HL-60/S4 treated with phorbol 12-myristate 13-acetate at 8.2 ng/mL for 4 days and 3 days (cell line): ENCODE data around the gene LENG8.
"Not testable (repeated sequence)": the region's sequence is repeated elsewhere in the genome, so short reads cannot be mapped to it uniquely, and the experiment has no call there.

Experiments used
- in situ Hi-C: fragments of 300-500 bp; cut with MboI; formaldehyde crosslinking; loops from 2 replicates; pipeline ENCODE4 v1.15.0; 2022; ENCODE audit warnings: low sequenced_read_pairs

Gene LENG8

DNA sequence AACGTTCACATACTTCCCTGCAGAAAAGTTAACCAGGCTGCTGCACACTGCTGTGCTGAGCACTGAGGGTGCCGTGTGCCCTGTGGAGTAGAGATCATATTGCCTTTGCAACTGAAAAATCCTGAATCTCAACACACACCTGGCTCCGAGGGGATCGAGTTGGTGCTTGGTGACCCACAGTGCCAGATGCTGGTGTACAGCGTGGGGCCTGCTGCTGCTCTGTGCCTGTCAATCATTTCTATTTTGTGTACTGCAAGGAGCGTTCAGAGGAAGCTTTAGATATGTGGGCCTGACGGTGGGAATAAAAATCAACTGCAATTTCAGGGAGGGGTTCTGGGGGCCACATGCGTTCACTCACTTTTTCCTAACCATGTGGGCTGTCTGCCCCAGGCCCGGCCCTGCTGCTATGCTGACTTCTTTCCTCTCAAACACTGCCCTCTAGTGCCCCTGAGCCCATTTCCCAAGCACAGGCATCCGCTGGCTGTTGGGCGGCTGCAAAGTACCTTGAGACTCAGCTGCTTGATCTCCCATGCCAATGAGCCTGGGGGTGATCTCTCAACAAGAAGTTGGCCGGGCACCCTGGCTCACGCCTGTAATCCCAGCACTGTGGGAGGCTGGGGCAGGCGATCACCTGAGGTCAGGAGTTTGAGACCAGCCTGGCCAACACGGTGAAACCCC lies 9.7 kb upstream of the LENG8 start:
- in situ Hi-C loops: no loop called here

DNA sequence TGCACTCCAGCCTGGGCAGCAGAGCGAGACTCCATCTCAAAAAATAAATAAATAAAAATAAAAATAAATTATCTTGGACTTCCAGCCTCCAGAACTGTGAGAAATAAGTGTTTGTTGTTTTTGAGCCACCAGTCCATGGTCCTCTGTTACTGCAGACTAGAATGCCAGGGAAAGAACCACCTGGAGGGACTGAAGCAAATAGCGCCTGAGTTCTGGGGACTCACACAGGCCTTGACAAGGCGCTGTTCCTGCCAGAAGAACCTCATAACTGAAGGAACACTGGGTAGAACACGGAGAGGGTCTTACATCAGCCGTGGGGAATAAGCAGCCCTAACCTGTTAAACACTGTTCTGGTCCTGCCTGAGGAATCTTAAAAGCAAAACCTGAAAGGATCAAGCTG lies 8.4 kb upstream of the LENG8 start:
- in situ Hi-C loops: no loop called here

DNA sequence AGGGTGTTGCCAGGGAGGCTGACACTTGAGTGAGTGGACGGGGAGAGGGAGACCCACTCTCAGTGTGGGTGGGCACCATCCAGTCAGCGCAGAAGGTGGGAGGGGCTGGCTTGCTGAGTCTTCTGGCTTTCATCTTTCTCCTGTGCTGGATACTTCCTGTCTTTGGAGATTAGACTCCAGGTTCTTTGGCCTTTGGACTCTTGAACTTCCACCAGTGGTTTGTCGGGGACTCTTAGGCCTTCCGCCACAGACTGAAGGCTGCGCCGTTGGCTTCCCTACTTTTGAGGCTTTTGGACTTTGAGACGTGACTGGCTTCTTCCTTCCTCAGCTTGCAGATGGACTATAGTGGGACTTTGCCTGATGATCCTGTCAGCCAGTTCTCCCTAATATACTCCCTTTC lies 4.3 kb upstream of the LENG8 start:
- in situ Hi-C loops: no loop called here

DNA sequence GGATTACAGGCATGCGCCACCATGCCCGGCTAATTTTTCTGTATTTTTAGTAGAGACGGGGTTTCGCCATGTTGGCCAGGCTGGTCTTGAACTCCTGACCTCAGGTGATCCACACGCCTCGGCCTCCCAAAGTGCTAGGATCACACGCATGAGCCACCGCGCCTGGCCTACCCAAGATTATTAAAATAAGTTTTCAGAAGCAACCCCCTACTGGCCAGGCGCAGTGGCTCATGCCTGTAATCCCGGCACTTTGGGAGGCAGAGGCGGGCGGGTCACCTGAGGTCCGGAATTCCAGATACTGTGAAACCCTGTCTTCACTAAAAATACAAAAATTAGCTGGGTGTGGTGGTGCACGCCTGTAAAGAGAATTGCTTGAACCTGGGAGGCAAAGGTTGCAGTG lies 2.6 kb upstream of the LENG8 start:
- in situ Hi-C loops: not testable (repeated sequence)

DNA sequence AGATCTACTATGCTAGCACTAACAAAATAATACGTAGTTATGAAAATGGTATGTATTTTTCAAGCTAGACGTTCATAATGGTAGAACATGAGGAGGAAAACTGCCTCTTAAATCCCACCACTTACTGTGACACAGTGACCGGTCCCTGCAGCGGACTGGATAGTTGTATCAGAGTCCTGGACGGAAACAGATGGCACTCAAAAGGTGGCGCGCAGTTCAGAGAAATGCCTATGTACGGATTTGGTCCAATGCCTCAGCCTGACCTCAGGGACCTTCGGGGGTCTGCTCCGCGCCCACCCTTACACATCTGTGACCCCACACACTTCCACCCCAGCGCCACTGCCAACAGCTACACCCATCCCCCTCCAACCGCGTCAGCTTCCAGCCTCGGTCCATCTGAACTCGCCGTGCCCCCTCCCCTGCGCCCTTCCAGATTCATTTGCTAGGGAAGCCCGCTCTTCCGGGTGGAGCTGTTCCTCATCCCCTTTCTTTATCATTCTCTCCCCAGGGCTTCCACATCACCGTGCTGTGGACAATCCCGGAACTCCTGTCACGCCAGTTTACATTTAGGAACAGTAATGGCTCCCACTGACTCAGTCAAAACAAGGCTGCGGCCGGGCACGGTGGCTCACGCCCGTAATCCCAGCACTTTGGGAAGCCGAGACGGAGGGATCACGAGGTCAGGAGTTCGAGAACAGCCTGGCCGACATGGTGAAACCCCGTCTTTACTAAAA lies 792 bp upstream of the LENG8 start:
- in situ Hi-C loops: no loop called here

DNA sequence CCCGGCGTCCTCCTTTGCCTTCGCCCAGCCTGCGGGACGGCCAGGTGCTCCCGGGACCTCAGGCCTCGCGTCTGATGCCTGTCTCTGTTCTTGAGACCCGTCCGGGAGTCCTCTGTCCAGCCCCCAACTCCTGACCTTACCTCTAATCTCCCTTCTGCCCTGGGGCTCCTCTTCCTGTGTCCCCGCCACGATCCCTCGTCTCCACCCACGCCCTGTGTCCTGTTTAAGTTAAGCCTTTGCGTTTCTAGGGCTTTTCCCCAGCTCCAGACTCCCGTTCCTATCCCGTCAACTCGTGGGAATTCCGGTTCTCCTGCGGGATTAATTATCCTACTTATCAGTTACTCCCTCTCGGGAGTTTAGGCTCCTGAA lies 686 bp downstream of the LENG8 start:
- in situ Hi-C loops: no loop called here

DNA sequence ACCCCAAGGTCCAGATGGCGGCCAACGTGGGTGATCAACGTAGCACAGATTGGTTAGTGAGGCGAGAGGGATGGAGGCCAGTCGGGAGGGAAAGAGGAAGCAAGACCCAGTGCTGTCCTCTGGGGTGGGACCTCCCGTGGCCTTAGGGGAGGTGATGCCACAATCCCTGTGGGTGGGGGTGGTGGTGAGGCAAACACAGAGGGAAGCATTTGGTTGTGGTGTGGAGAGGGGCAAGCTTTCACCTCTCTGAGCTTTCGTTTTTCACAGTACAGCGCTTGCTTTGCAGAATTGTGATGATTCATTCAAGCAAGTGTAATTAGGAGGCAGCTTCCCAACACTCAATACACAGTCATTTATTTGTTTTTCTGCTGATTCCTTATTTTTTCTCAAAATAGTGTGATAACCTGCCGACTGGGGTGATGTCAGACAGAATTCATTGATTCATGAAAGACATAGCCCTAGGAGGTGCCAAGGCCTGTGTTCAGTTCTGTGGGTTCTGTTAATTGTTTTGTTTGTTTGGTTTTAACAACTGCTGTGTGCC lies 2.4 kb downstream of the LENG8 start:
- in situ Hi-C loops: no loop called here

DNA sequence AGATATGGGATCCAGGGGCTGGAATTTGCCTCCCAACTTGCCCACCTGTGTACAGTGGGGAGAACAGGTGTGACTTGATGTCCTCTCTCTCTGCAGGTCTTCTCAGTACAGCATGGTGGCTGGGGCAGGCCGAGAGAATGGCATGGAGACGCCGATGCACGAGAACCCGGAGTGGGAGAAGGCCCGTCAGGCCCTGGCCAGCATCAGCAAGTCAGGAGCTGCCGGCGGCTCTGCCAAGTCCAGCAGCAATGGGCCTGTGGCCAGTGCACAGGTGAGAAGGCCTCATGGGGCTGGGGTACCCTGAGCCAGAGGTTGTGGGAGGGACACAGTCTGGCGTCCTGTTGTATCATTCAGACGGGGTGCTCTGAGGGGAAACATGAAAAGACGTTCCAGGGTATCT lies 3.0 kb downstream of the LENG8 start:
- in situ Hi-C loops: no loop called here

DNA sequence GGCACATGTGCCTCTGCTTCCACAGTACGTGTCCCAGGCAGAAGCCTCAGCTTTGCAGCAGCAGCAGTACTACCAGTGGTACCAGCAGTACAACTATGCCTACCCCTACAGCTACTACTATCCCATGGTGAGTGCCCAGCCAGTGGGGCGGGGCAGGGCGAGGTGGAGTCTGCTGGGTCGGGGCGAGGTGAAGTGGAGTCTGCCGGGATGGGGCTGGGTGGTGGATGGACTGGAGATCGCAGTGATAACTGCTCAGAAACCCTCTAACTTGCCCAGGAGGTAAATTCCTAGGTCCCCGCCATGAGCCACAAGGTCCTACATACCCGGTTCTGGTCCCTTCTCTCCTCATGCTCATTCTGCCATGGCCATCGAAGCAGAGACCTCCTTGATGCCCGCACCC lies 3.6 kb downstream of the LENG8 start:
- in situ Hi-C loops: no loop called here

DNA sequence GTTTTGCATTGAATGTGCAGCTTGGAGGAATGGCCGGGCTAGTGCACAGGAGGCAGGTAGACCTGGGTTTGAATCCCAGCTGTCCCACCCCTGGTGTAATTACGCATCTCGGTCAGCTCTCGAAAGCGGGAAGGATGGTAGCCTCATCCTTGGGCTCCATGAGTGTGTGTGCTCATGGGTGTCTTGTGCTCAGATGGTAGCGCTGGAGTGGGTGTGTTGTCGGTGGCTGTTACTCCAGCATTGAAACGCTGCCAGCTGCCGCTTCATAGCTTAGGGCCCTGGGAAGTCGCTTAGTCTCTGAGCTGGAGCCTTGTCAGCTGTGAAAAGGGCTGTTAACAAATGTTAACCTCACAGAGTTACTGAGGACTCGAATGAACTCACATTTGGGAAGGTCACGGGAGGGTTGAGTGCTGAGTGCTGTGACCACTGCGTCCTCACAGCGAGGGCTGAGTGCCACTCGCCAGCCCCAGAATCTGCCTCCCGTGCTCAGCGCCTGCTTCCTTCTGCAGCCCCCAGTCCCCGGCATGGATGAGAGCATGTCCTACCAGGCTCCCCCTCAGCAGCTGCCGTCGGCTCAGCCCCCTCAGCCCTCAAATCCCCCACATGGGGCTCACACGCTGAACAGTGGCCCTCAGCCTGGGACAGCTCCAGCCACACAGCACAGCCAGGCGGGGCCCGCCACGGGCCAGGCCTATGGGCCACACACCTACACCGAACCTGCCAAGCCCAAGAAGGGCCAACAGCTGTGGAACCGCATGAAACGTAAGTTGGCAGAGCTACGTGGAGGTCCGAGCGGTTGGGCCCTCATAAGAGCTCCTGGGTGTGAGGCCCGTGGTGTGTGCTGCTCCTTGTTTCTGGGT lies 5.2 kb downstream of the LENG8 start:
- in situ Hi-C loops: no loop called here

DNA sequence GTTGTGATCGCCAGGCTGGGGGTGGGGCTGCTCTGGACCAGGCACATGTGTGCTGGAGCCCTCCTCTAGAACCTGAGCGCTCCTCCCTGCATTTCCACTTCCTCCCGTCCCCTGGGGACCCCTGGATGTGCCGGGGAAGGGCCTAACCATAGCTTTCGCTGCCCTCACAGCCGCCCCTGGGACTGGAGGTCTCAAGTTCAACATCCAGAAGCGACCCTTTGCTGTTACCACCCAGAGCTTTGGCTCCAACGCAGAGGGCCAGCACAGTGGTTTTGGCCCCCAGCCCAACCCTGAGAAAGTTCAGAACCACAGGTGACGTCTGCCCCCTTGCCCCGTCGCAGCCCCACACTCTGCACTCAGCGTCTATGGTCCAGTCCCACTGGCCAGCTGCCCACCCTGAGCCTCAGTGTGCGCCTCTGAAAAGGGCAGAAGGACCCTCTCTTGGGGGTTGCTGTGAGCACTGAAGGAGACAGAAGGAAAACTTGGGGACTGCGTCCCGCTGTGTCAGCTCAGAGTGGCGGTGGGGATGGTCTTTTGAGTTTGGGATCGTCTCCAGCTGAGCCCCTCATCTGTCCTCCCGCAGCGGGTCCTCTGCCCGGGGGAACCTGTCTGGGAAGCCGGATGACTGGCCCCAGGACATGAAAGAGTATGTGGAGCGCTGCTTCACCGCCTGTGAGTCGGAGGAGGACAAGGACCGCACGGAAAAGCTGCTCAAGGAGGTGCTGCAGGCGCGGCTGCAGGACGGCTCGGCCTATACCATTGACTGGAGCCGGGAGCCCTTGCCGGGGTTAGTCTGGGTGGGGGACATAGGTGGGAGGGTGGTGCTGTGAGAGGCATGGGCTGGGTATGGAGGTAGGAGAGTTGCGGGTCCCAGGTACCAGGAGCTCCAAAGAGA lies 6.0 kb downstream of the LENG8 start:
- in situ Hi-C loops: no loop called here

DNA sequence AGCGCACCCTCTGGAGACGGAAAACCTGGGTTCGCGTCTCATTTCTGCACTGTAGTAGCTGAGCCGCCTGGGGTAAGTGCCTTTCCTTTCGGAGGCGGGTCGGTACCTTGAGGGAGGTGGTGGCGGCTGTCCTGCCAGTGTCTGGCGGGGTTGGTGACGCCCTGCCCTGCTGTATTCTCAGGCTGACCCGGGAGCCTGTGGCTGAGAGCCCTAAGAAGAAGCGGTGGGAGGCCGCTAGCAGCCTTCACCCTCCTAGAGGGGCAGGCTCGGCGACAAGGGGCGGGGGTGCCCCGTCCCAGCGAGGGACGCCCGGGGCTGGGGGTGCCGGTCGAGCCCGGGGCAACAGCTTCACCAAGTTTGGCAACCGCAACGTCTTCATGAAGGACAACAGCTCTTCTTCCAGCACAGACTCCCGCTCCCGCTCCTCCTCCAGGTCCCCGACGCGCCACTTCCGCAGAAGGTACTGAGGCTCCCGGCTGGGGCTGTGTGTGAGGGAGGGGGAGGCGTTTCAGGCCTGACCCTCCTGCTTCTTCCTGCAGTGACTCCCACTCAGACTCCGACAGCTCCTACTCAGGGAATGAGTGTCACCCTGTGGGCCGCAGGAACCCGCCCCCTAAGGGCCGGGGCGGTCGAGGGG lies 6.9 kb downstream of the LENG8 start:
- in situ Hi-C loops: no loop called here

DNA sequence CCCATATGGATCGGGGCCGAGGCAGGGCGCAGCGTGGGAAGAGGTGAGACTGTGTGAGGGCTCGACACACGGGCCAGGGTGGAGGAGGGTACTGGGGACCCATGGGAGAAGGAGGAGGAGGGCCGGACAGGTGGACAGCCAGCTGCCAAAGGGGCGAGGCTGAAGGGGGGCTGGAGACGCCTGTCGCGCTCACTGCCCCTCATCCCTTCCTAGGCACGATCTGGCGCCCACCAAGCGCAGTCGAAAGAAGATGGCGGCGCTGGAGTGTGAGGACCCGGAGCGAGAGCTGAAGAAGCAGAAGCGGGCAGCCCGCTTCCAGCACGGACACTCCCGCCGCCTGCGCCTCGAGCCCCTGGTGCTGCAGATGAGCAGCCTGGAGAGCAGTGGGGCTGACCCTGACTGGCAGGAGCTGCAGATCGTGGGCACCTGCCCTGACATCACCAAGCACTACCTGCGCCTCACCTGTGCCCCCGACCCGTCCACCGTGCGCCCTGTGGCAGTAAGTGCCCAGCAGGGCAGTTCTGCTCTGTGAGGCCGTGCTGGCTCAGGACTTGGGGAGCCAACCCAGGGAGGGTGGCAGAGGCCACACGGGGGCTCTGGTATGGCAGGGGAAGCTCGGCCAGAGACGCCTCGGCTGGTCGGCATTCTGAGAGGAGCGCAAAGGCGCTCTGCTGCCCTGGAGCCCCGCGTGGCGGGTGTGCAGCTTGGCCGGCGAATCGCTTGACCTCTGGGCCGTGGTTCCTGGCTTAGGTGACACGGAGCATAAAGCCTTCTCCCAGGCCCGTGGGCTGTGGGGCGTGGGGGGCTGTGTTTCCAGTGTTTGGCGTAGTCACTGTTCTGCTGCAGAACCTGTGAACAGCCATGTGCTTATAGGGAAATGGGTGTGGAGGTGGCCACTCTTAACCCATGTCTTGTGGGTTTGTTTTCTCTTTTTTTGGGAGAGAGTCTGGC lies 7.7 kb downstream of the LENG8 start:
- in situ Hi-C loops: no loop called here

DNA sequence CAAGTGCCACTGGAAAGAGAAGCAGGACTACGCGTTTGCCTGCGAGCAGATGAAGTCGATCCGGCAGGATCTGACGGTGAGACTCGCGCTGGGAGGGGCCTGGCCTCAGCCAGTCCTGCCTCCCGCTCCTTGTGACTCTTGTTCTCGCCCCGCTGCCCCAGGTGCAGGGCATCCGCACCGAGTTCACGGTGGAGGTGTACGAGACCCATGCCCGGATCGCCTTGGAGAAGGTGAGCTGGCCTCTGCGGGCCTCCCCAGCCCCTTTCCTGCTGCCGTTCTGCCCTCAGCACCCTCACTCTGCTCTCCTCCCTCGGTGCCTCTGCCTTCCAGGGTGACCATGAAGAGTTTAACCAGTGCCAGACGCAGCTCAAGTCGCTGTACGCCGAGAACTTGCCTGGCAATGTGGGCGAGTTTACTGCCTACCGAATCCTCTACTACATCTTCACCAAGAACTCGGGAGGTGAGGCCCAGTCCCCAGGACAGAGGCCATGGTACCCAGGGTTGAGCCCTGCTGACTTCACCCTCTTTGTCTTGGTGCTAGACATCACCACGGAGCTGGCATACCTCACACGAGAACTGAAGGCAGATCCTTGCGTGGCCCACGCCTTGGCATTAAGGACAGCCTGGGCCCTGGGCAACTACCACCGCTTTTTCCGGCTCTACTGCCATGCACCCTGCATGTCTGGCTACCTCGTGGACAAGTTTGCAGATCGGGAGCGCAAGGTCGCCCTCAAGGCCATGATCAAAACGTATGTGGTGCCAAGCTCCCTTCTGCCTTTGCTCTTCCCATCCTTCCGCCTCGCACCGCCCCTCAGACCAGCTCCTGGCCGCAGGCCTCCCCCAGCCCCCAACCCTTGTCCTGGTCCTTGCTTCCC lies 9.0 kb downstream of the LENG8 start:
- in situ Hi-C loops: no loop called here

DNA sequence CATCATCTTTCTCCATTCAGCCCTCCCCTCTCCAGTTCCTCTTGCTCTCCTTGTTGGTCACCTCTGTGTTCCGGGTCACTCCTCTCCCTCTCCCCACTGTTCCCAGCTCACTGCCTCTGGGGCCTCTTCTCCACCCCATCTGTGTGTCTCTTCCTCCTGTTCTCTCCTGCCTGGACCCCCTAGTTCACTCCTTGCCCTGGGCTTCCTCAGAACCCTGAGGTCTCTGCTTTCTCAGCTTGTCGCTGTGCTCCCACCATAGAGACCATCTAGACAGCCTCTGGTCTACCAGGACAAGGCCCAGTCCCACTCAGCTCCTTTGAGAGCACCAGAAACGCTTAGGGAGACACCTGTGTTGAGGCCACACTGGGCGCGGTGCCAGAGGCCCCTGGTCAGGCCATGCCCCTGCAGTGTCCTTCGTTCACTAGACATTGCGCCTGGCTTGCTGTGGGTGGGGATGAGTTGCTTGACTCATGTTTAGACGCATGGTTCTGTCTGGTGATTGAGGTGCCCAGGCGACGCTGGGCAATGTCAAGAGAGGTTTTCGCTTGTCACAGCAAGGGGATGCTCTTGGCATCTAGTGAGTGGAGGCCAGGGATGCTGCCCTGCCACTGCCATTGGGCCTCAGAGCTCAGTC lies 9.8 kb downstream of the LENG8 start:
- in situ Hi-C loops: no loop called here

DNA sequence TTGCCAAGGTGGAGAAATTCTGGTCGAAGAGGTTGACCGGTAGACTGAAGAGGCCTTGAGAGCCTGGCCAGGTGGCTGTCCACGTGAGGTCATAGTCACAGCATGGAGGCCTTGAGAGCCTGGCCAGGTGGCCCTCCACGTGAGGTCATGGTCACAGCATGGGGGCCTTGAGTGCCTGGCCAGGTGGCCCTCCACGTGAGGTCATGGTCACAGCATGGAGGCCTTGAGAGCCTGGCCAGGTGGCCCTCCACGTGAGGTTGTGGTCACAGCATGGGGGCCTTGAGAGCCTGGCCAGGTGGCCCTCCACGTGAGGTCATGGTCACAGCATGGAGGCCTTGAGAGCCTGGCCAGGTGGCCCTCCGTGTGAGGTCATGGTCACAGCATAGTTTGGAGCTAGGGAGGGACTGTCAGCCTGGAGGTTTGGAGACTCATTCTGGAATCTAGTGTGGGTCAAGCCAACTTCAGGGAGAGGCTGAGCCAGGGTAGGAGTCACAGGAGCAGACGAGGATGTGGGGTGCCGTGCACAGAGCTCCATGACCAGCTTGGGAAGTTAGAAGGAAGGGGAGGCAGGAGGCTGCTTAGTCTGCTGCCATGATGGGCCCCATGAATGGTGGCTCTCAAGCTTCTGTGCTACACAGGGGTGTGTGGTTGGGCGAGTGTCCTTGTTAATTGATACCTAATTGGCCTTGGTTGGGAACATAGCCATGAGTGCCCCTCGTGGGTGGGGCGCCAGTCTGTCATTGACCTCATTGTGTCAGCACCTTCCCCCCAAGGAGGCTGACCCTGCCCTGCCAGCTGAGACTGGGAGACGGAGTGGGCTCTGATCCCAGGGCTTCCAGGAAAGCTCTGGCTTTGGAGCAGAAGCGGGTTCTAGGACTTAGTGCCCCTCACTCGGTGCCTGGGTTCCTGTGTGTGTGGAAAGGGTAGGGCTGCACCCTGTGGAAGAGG lies 10.6 kb downstream of the LENG8 start:
- in situ Hi-C loops: no loop called here
